Endothelial cell (in vitro differentiated cells): ENCODE measurements around the gene NPY1R. TPM values are rescaled to one million over a fixed set of nuclear protein-coding genes. Genes with fewer than 3 reads are reported as not detected.

Experiments used
- DNase-seq: peaks from one replicate; pipeline ENCODE4 v3.0.0; 2021; ENCODE audit warnings: low spot score
- H3K27ac Mint-ChIP-seq: one replicate; pipeline ENCODE4 v1.8.0; 2021; ENCODE audit warnings: mixed read lengths, inconsistent platforms; ENCODE audit not compliant: unreplicated experiment
- H3K27me3 Mint-ChIP-seq: one replicate; pipeline ENCODE4 v1.8.0; 2021; ENCODE audit warnings: mild to moderate bottlenecking, moderate library complexity, mixed read lengths, inconsistent platforms; ENCODE audit not compliant: unreplicated experiment
- H3K36me3 Mint-ChIP-seq: one replicate; pipeline ENCODE4 v1.8.0; 2021; ENCODE audit warnings: mild to moderate bottlenecking, low read depth, mixed read lengths, inconsistent platforms; ENCODE audit not compliant: unreplicated experiment
- H3K4me1 Mint-ChIP-seq: one replicate; pipeline ENCODE4 v1.8.0; 2021; ENCODE audit warnings: mild to moderate bottlenecking, mixed read lengths, inconsistent platforms; ENCODE audit not compliant: unreplicated experiment
- H3K4me3 Mint-ChIP-seq: one replicate; pipeline ENCODE4 v1.8.0; 2021; ENCODE audit warnings: mild to moderate bottlenecking, mixed read lengths, inconsistent platforms; ENCODE audit not compliant: unreplicated experiment
- H3K9me3 Mint-ChIP-seq: one replicate; pipeline ENCODE4 v1.8.0; 2021; ENCODE audit warnings: mixed read lengths, inconsistent platforms; ENCODE audit not compliant: unreplicated experiment
- CTCF ChIP-seq: fragments of 200-600 bp; sonication (generic); IDR thresholded peaks from one replicate; pipeline ENCODE4 v1.5.0; 2021; ENCODE audit warnings: antibody characterized with exemption; ENCODE audit not compliant: unreplicated experiment
- total RNA-seq: library from RNA; stranded (reverse); fragmentation: NEBNext Ultra II Directional; extraction: Animal tissue kit (Norgen Biotek cat#: 25700); gene quantifications from one replicate; pipeline ENCODE4 v1.2.1, GENCODE V29; 2021; ENCODE audit not compliant: unreplicated experiment

Gene NPY1R
- total RNA-seq, 1 donor from 2014 or later = 2.6 TPM

GRCh38 chr4:163335384-163335783 lies 3.0 kb upstream of the NPY1R start:
- peaks cover 10% of the 10 kb centered on the region for H3K27me3 Mint-ChIP-seq
- H3K9me3 Mint-ChIP-seq = no peaks in the 10 kb centered on the region
- TF ChIP-seq CTCF = no peak
- no peak for DNase-seq
- H3K27ac Mint-ChIP-seq = no peak overlapping the region
- H3K4me1 Mint-ChIP-seq = peaks cover 3% of the 10 kb centered on the region
- no peaks in the 10 kb centered on the region for H3K36me3 Mint-ChIP-seq
- no peak overlapping the region for H3K4me3 Mint-ChIP-seq

DNA sequence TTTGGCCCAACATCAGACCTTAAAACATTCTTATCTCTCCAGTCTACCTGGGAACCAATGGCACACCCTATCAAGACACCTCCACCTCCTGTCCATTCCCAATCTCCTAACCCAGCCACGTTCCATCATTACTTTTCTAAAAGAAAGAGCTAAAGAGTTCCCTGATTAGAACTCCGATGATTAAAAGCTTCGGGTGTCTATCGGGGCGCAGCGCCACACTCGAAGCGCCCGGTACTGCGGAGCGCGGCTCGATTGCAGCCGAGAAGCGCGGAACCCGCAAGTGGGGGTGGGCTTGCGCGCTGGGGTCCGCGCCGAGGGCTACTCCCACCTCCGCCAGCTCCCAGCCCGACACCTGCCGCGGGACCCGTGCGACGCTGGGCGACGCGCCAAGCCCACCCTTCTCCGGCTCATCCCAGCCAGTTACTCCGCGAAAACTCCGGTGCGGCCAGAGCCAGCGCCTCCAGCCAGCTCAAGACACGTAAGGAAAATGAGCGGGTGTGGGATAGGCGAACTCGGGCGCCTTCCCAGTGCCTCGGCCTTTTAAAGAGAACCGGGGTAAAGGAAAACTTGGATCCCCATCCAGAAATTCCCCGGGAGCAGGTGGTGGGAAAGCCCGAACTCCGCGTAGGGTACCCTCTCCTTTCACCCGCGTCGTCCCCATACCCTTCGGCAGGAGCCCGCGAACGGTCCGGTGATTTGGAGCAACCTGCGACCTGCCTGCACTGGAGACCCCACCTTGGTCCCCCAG lies 593 bp downstream of the NPY1R start:
- no peak overlapping the region for H3K27ac Mint-ChIP-seq
- DNase-seq = peak; percentile 35
- no peaks in the 10 kb centered on the region for H3K9me3 Mint-ChIP-seq
- no peak for TF ChIP-seq CTCF
- no peaks in the 10 kb centered on the region for H3K36me3 Mint-ChIP-seq
- peaks cover 4% of the 10 kb centered on the region for H3K27me3 Mint-ChIP-seq
- peaks cover 3% of the 10 kb centered on the region for H3K4me1 Mint-ChIP-seq
- H3K4me3 Mint-ChIP-seq = peak overlapping the region; percentile 95

GRCh38 chr4:163330916-163331628 lies 1.3 kb downstream of the NPY1R start:
- Mint-ChIP-seq H3K4me3 (peak overlapping the region; percentile 95), H3K27ac (no peak overlapping the region), H3K4me1 (peaks cover 3% of the 10 kb centered on the region), H3K27me3 (peaks cover 4% of the 10 kb centered on the region), H3K9me3 (no peaks in the 10 kb centered on the region), H3K36me3 (no peaks in the 10 kb centered on the region)
- DNase-seq = no peak
- TF ChIP-seq CTCF = no peak

DNA sequence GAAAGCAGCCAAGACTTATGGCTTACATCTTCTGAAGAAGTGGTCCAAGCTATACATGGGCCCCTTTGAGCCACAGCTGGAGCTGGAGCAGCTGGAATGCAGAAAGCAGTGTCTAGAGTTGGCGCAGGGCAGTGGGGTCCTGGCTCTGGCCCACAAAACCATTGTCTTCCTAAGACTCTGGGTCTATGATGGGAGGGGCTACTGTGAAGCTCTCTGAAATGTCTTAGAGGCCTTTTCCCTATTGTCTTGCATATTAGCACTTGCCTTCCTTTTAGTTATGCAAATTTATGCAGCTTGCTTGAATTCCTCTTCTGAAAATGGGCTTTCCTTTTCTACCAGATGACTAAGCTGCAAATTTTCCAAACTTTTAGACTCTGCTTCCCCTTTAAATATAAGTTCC lies 15.3 kb downstream of the NPY1R start:
- H3K4me3 Mint-ChIP-seq = no peak overlapping the region
- no peaks in the 10 kb centered on the region for H3K36me3 Mint-ChIP-seq
- no peaks in the 10 kb centered on the region for H3K4me1 Mint-ChIP-seq
- no peak for TF ChIP-seq CTCF
- no peaks in the 10 kb centered on the region for H3K27me3 Mint-ChIP-seq
- DNase-seq = no peak
- H3K27ac Mint-ChIP-seq = no peak overlapping the region
- peaks cover 7% of the 10 kb centered on the region for H3K9me3 Mint-ChIP-seq

- no peak for TF ChIP-seq CTCF
- DNase-seq = no peak
- Mint-ChIP-seq H3K9me3 (no peaks in the 10 kb centered on the region), H3K36me3 (no peaks in the 10 kb centered on the region), H3K4me3 (no peak overlapping the region), H3K27me3 (no peaks in the 10 kb centered on the region), H3K4me1 (no peaks in the 10 kb centered on the region), H3K27ac (no peak overlapping the region)
These were observed 22.9 kb downstream of the NPY1R start for GRCh38 chr4:163309466-163309865.
